ENCODE data around the gene EVI5.
"Not testable (repeated sequence)": the region's sequence is repeated elsewhere in the genome, so short reads cannot be mapped to it uniquely, and the experiment has no call there.

DNA sequence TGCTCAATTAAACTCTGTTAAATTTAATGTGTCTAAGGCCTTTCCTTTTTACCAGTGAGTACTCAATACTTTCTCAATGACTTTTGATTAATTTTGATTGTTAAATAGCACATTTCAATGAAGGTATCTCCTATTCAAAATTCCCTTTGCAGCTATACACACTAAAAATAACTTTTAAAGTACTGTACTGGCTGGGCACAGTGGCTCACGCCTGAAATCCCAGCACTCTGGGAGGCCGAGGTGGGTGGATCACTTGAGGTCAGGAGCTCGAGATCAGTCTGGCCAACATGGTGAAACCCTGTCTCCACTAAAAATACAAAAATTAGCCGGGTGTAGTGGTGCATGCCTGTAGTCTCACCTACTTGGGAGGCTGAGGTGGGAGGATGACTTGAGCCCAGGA, 38.7 kb downstream of the EVI5 start:
- TF ChIP-seq, protein P1, sequence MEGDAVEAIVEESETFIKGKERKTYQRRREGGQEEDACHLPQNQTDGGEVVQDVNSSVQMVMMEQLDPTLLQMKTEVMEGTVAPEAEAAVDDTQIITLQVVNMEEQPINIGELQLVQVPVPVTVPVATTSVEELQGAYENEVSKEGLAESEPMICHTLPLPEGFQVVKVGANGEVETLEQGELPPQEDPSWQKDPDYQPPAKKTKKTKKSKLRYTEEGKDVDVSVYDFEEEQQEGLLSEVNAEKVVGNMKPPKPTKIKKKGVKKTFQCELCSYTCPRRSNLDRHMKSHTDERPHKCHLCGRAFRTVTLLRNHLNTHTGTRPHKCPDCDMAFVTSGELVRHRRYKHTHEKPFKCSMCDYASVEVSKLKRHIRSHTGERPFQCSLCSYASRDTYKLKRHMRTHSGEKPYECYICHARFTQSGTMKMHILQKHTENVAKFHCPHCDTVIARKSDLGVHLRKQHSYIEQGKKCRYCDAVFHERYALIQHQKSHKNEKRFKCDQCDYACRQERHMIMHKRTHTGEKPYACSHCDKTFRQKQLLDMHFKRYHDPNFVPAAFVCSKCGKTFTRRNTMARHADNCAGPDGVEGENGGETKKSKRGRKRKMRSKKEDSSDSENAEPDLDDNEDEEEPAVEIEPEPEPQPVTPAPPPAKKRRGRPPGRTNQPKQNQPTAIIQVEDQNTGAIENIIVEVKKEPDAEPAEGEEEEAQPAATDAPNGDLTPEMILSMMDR (IDR thresholded peaks at IDR 0.05), result not testable (repeated sequence)
- not testable (repeated sequence) for TF ChIP-seq POLR2A (IDR thresholded peaks at IDR 0.05)
